GM19025 (cell line): ENCODE results near the gene FERD3L.
"Not testable (repeated sequence)": the region's sequence is repeated elsewhere in the genome, so short reads cannot be mapped to it uniquely, and the experiment has no call there.

Experiments used
- ATAC-seq: cut with Tn5 transposase; IDR thresholded peaks from one replicate; pipeline ENCODE4 v1.9.1; 2021; ENCODE audit warnings: mild to moderate bottlenecking, low read depth, moderate library complexity; ENCODE audit not compliant: unreplicated experiment

The FERD3L gene, protein sequence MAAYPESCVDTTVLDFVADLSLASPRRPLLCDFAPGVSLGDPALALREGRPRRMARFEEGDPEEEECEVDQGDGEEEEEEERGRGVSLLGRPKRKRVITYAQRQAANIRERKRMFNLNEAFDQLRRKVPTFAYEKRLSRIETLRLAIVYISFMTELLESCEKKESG

GRCh38 chr7:19144661-19145433, at the start of gene FERD3L:
Gene FERD3L (minus strand): TSS chr7:19145421. CDS start chr7:19145362, 59 bp downstream.
- no peak for ATAC-seq

DNA sequence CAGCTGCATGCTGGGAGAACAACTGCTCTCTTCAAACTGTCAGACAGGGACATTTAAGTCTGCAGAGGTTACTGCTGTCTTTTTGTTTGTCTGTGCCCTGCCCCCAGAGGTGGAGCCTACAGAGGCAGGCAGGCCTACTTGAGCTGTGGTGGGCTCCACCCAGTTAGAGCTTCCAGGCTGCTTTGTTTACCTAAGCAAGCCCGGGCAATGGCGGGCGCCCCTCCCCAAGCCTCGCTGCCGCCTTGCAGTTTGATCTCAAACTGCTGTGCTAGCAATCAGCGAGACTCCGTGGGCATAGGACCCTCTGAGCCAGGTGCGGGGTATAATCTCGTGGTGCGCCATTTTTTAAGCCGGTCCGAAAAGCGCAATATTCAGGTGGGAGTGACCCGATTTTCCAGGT, 49.2 kb upstream of the FERD3L start:
- not testable (repeated sequence) for ATAC-seq

- ATAC-seq, result no peak
Measured at GRCh38 chr7:19181634-19182033, 36.4 kb upstream of the FERD3L start.

- no peak for ATAC-seq
Measured at GRCh38 chr7:19178595-19178994, 33.4 kb upstream of the FERD3L start.

DNA sequence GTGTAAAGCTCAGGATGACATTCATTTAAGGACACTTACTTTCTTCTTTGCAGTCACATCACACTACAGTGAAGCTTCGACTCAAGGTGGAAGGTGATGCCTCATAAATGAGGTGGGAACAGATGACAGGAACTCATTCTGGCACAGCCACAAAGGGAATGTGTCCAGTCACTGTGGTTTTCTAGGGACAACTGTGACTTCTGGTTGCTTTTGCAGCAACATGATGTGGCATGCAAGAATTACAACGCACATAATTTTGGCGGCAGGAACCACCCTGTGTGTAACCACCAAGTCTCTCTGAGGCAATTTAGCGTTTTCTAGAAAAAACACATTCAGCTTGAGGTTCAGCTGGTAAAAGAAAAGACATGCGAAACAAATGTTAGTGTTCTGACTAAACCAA, 32.0 kb upstream of the FERD3L start:
- no peak for ATAC-seq

- ATAC-seq, result no peak
Measured at GRCh38 chr7:19175241-19175640, 30.0 kb upstream of the FERD3L start.

DNA sequence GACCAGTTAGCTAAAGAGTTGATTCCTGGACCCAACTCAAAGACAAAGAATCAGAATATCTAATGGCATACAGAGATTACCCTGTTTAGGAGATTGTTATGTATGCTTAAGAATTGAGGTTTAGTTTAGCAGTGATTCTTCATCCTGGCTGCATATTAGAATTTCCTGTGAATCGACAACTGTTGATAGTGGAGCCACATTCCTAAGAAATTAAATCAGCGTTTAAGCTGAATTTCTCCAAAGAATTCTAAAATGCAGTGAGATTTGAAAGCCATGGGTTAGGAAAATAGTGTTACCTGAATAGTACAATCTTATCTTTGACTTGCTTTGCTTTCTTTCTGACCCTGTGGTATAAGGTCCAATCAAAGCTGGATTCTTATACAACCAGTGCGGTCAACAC, 16.4 kb upstream of the FERD3L start:
- no peak for ATAC-seq

DNA sequence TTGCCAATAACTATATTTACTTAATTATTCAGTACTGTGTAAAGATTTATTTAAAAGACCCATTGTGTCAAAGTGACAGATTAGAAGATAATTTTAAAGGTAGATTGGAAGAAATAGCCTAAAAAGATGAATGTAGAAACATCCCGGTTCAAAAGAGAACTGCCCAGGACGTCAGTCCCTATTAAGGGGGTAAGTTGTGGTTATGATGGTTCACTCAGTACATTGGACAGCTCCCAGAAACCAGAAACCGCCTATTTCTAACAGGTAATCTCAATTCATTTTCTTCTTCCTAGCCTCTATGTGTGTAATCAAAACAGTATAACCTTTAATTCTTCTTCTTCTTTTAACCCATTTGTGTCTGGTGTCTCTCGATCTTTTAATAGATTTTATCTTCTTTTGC, 1.5 kb upstream of the FERD3L start:
- ATAC-seq, result no peak

GRCh38 chr7:19145434-19146115, 354 bp upstream of the FERD3L start:
- no peak for ATAC-seq

DNA sequence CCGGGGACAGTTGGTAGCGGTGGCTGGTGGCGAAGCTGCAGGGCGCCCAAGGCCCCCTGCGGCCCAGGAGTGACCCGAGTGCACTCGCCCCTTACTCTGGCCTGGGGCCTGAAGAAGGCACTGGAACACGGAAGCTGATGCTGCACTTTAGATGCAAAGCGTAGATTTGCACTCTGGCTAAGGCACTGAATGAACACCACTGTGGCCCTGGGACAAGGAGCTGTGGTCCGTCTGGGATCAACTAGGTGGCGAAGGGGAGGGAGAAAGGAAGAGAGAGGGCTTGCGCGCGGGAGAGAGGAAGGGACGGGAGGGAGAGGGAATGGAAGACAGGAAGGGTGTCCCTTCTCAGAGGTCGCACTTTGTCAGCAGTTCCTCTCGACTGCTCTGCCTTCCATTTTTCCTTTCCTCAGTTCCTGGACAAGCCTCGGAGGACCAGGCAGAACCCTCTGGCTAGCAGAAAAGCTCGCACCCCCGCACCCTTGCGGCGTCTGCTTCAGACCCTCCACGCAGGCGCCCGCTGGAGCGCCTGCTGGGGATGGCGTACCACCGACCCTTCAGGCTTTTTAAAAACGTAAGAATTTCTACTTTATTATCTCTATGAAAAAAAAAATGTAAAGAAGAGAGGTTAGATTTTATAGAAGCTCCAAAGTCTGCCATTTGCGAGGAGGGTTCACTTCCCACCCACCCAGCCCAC, 1.2 kb downstream of the FERD3L start:
- ATAC-seq, result no peak

DNA sequence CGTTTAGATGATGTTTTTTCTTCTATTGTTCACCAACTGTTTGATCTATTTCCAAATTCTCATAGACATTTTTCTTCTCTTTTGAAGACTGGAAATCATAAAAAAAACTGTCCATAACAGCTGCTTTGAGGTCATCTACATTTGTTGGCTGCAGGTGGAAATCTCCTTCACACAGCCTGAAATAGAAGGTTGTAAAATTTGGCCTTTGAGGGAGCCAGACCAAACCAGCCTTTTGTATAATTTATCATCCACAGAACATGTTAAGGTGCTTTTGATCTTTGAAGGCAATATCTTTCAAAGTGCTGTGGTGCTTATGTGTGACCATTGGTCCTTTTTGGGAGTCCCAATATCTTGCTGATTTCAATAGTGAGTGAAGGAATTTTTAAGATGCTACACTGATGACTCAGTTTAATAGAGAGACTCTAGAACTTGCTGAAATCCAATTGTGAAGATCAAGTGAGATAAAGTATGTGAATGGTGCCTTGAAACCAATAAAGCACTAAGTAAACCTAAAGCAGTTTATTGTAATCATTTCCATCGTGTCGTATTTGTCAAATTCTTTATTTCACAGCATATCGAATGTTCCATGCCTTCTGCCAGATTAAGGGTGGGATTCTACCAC, 5.4 kb downstream of the FERD3L start:
- no peak for ATAC-seq

GRCh38 chr7:19133886-19134285, 11.3 kb downstream of the FERD3L start:
- no peak for ATAC-seq

- no peak for ATAC-seq
Measured at GRCh38 chr7:19133390-19133789, 11.8 kb downstream of the FERD3L start.

DNA sequence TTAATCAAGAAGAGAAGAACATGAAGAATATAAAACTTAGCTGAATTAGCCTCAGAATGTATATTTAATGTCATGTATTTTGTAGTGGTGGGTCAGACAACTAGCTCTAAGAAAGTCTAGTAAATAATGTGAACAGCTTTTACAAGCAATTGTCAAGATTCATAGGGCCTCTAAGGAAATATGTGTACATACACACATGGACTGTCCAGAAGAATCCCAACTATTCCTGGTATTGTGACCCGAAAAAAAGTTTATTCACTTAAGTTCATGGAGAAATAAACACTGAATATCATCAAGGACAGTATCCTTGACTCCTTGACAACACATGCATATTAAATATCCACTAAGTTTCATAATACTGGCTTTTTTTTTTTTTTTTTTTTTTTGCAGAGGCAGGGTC, 16.4 kb downstream of the FERD3L start:
- no peak for ATAC-seq

DNA sequence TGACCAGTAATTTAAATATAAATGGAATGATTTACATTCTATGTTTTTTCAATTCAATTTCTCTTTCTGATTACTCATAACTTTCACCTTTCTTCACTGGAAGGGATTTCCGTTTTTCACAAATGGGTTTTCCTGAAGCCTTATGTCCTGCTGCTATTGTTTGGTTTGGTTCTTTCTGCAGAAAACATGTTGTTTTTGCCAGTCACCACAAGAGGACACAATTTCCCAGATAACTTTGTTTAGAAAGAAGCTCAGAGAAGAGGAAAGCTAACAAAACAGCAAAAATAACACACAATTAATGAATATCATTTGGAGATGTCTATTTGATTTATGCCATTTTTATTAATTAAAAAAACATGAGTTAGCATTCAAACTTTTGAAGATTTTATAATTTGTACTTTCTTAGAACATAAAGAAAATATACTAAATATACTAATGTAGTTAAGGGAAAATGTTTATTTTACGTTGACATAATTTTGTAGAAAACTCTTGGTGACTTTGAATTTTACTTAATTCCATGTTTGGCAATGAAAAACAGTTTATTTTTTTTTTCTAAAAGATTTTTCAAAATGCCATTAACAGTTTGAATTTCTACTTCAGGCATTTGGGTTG, 23.1 kb downstream of the FERD3L start:
- ATAC-seq, result no peak

DNA sequence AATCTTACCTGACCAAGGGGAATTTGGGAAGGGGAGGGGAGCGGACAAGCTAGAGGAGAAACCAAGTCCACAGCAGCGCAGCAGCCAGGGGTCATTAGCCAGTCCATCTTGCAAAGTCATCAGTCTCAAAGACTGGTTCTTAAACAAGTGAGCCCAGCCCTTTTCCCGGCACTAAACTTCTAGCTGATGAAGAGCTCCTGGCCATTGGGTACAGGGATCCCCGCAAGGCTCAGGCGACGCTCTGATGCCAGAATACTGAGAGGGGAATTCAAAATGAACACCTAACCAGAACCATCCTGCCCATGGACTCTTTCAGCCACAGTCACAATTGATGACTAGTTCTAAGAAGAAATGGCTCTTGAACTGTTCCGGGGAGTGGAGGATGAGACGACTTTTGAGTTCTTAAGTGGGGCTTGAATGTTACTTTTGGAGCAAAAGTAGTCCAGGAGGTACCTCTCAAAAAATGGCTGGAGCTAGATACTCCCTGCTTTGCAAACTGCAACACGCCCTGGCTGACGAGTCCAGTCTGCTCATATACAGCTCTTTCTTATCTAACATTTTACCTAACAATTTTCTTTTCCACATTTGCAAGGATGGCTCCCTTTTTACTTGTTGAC, 25.2 kb downstream of the FERD3L start:
- ATAC-seq, result no peak

GRCh38 chr7:19119372-19119771, 25.8 kb downstream of the FERD3L start:
- ATAC-seq, result no peak

GRCh38 chr7:19118636-19119371, 26.4 kb downstream of the FERD3L start:
- ATAC-seq, result no peak
